ENCODE results near the gene TCHHL1.
A peak's percentile ranks its signal among the peaks of the same experiment; 100 is the strongest.

Gene TCHHL1

DNA sequence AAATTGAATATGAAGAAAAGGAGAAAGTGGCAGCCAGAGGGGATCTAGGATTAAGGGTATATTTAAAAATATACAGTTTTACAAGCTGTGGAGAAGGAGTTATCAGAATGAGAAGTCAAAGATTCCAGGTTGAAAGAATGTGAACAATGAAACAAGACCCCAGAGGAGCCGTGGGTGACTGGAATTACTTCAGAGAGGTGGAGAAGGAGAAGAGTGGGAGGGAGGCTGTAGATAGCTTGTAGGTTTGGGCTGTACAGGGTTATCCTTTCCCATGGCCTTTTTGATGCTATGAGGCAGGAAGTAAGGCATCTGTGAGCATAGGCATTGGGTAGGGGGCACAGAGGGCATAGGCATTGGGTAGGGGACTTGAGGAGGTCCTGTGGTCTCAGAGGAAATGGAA is 46.8 kb downstream of the TCHHL1 start:
- no peak overlapping the region for H3K4me3 ChIP-seq (ENCODE audit: low read depth, low read length)
- in situ Hi-C loops (cut with HindIII; ENCODE audit: low sequenced_read_pairs): no loop called here
- DNase-seq (ENCODE audit: low read depth): no peak
- TF ChIP-seq, protein P1, sequence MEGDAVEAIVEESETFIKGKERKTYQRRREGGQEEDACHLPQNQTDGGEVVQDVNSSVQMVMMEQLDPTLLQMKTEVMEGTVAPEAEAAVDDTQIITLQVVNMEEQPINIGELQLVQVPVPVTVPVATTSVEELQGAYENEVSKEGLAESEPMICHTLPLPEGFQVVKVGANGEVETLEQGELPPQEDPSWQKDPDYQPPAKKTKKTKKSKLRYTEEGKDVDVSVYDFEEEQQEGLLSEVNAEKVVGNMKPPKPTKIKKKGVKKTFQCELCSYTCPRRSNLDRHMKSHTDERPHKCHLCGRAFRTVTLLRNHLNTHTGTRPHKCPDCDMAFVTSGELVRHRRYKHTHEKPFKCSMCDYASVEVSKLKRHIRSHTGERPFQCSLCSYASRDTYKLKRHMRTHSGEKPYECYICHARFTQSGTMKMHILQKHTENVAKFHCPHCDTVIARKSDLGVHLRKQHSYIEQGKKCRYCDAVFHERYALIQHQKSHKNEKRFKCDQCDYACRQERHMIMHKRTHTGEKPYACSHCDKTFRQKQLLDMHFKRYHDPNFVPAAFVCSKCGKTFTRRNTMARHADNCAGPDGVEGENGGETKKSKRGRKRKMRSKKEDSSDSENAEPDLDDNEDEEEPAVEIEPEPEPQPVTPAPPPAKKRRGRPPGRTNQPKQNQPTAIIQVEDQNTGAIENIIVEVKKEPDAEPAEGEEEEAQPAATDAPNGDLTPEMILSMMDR (IDR thresholded peaks at IDR 0.05; ENCODE audit: low read depth, low read length, missing control alignments): no peak

- TF ChIP-seq, protein P1 (IDR thresholded peaks at IDR 0.05; ENCODE audit: low read depth, low read length, missing control alignments): no peak
- DNase-seq (ENCODE audit: low read depth): no peak
- H3K4me3 ChIP-seq (ENCODE audit: low read depth, low read length): no peak overlapping the region
- in situ Hi-C loops (cut with HindIII; ENCODE audit: low sequenced_read_pairs): no loop called here
These were observed 49.0 kb downstream of the TCHHL1 start for GRCh38 chr1:152039886-152040285.

GRCh38 chr1:152039461-152039860 is 49.4 kb downstream of the TCHHL1 start:
- H3K4me3 ChIP-seq (ENCODE audit: low read depth, low read length): no peak overlapping the region
- TF ChIP-seq, protein P1 (IDR thresholded peaks at IDR 0.05; ENCODE audit: low read depth, low read length, missing control alignments): no peak
- no peak for DNase-seq (ENCODE audit: low read depth)
- in situ Hi-C loops (cut with HindIII; ENCODE audit: low sequenced_read_pairs): no loop called here

DNA sequence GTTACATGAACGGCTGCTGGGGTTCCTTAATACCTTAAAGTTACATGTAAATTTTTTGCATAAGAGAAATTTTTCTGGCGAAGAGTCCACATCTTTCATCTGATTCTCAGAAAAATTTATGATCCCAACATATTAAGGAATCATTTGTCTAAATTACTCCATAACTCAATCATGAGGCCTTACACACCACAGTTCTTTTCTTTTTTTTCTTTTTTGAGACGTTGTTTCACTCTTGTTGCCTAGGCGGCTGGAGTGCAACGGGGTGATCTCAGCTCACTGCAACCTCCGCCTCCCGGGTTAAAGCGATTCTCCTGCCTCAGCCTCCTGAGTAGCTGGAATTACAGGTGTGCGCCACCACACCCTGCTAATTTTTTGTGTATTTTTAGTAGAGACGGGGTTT is 50.0 kb downstream of the TCHHL1 start:
- no peak for DNase-seq (ENCODE audit: low read depth)
- in situ Hi-C loops (cut with HindIII; ENCODE audit: low sequenced_read_pairs): no loop called here
- TF ChIP-seq, protein P1 (IDR thresholded peaks at IDR 0.05; ENCODE audit: low read depth, low read length, missing control alignments): no peak
- no peak overlapping the region for H3K4me3 ChIP-seq (ENCODE audit: low read depth, low read length)

- TF ChIP-seq, protein P1 (IDR thresholded peaks at IDR 0.05; ENCODE audit: low read depth, low read length, missing control alignments): no peak
- peak within 1 kb of the TSS; percentile 90 for H3K4me3 ChIP-seq (ENCODE audit: low read depth, low read length)
- in situ Hi-C loops (cut with HindIII; ENCODE audit: low sequenced_read_pairs): no loop called here
- DNase-seq (ENCODE audit: low read depth): peak; percentile 64
These were observed 52.3 kb downstream of the TCHHL1 start, which contains the start of gene S100A11 for GRCh38 chr1:152036267-152037216. S100A11 (minus strand) TSS chr1:152037004; CDS start chr1:152036915, 89 bp downstream.

DNA sequence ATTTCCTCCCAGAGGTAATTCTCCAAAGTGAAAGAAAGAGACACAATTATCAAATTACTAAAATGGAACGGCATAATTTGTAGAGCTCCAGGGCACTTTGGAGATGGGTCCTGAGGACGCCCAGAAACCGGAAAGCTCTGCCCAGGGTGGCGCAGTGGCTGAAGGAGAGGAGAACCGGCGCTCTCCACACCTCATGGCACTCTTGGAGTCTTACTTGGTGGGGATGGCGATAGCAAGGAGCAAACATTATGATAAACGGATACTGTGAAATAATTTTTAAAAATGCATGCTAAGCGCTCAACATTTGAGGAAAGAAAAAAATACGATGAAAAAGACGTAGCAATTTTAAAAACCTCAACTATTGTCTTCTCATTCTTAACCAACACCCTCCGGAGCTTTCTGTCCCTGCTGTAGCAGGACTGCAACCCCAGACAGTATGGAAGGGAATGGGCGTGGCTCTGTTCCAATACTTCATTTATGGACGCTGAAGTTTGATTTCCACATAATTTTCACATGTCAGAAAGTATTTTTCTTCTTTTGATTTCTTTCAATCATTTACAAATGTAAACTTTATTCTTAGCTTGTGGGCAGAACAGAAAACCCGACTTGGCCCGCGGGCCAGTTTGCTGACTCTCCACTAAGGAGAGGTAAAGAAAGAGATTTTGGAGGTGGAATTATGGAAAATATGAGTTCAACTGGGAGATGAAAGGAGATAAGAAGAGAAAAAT is 53.2 kb downstream of the TCHHL1 start:
- no peak for DNase-seq (ENCODE audit: low read depth)
- TF ChIP-seq, protein P1 (IDR thresholded peaks at IDR 0.05; ENCODE audit: low read depth, low read length, missing control alignments): no peak
- in situ Hi-C loops (cut with HindIII; ENCODE audit: low sequenced_read_pairs): no loop called here
- H3K4me3 ChIP-seq (ENCODE audit: low read depth, low read length): peak overlapping the region; percentile 90

Measured in astrocyte of the cerebellum (primary cell).